Lower lobe of right lung (tissue), 2 donors: ENCODE data around the gene DAPK2. TPM values are rescaled to one million over a fixed set of nuclear protein-coding genes. Genes with fewer than 3 reads are reported as not detected.
A peak's percentile ranks its signal among the peaks of the same experiment; 100 is the strongest.

ENCODE experiments used
- ATAC-seq, 2 donors: fragments of 200-7000 bp; cut with Tn5 transposase; one replicate each; pipeline ENCODE4 v1.9.1; 2020 to 2022; ENCODE audit warnings: mild to moderate bottlenecking in 2 of 2, moderate library complexity in 2 of 2
- DNase-seq: peaks from one replicate; pipeline ENCODE4 v3.0.0-alpha.2; 2020
- H3K27ac ChIP-seq: fragments of 200-600 bp; one replicate; pipeline ENCODE4 v1.8.0; 2022
- H3K27me3 ChIP-seq: fragments of 200-600 bp; one replicate; pipeline ENCODE4 v1.8.0; 2022; ENCODE audit warnings: low read depth
- H3K36me3 ChIP-seq: fragments of 200-600 bp; one replicate; pipeline ENCODE4 v1.8.0; 2022; ENCODE audit warnings: mild to moderate bottlenecking
- H3K4me1 ChIP-seq: fragments of 200-600 bp; one replicate; pipeline ENCODE4 v1.8.0; 2022
- H3K4me3 ChIP-seq: fragments of 200-600 bp; one replicate; pipeline ENCODE4 v1.8.0; 2022; ENCODE audit warnings: mild to moderate bottlenecking
- H3K9me3 ChIP-seq: fragments of 200-600 bp; one replicate; pipeline ENCODE4 v1.8.0; 2022
- CTCF ChIP-seq: fragments of 200-600 bp; IDR thresholded peaks from one replicate; pipeline ENCODE4 v1.8.0; 2022; ENCODE audit warnings: antibody characterized with exemption, mild to moderate bottlenecking
- intact Hi-C: fragments of 100-400 bp; cut with DNase I; formaldehyde crosslinking; loops from one replicate; pipeline ENCODE4 v1.11.0; 2022
- total RNA-seq: library from RNA; stranded (reverse); fragmentation: NEBNext Ultra II Directional; extraction: Animal tissue kit (Norgen Biotek cat#: 25700); gene quantifications from one replicate; pipeline ENCODE4 v1.2.1, GENCODE V29; 2021
- donor health status: DM: no; HTN: yes; CAD: no; lungs with severe emphysema.

The DAPK2 gene
- total RNA-seq, 1 donor from 2014 or later: 56.8 TPM

DNA sequence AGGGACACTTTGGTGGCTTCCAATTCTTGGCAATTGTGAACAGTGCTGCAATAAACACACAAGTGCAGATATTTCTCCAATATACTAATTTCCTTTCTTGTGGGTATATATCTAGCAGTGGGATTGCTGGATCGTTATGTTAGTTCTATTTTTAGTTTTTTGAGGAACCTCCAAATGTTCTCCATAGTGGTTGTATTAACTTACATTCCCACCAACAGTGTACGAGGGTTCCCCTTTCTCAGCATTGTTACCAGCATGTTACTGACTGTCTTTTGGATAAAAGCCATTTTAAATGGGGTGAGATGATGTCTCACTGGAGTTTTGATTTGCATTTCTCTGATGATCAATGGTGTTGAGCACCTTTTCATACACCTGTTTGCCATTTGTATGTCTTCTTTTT is 92.8 kb downstream of the DAPK2 start:
- intact Hi-C loops: no loop called here
- Histone ChIP-seq H3K27ac (no peak overlapping the region), H3K27me3 (no peaks in the 10 kb centered on the region), H3K4me1 (peaks cover 4% of the 10 kb centered on the region), H3K36me3 (no peaks in the 10 kb centered on the region), H3K9me3 (no peaks in the 10 kb centered on the region), H3K4me3 (no peak overlapping the region)
- TF ChIP-seq CTCF: no peak
- ATAC-seq (no peak), DNase-seq (no peak)

DNA sequence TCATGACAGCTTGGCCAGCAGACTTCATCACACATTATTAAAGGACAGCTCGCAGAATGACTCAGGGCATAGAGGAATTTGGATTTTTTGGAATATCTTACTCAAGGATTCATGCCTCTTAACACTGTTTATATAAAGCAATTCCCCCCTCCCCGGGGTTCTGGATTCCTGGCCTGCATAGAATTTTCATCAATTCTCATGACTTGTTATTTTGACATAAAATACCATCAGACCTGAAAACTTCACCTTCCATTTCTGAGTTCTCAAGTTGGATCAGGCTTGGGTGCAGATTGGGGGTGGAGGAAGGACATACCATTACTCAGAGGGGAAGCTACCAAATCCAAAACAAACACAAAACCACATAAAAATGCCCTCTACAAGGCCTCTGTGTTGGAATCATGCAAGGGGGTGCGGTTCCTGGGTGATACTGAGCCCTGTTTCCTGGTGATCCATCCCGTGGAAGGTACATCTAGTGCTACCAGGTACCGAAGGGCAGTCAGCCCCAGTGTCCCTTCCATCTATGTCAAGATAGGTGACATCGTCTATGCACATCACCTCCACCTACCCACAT is 95.3 kb downstream of the DAPK2 start:
- intact Hi-C loops: no loop called here
- TF ChIP-seq CTCF: no peak
- Histone ChIP-seq H3K27me3 (no peaks in the 10 kb centered on the region), H3K4me3 (no peak overlapping the region), H3K4me1 (peaks cover 4% of the 10 kb centered on the region), H3K27ac (peak overlapping the region; percentile 8), H3K36me3 (no peaks in the 10 kb centered on the region), H3K9me3 (no peaks in the 10 kb centered on the region)
- ATAC-seq (no peak), DNase-seq (no peak)

- no peak overlapping the region for H3K4me3 ChIP-seq
- intact Hi-C loops: no loop called here
- H3K9me3 ChIP-seq: no peaks in the 10 kb centered on the region
- H3K27ac ChIP-seq: no peak overlapping the region
- H3K36me3 ChIP-seq: no peaks in the 10 kb centered on the region
- H3K4me1 ChIP-seq: peaks cover 14% of the 10 kb centered on the region
- DNase-seq (no peak), ATAC-seq (no peak)
- TF ChIP-seq CTCF: no peak
- H3K27me3 ChIP-seq: no peaks in the 10 kb centered on the region
These were observed 97.3 kb downstream of the DAPK2 start for GRCh38 chr15:63948971-63949370.

DNA sequence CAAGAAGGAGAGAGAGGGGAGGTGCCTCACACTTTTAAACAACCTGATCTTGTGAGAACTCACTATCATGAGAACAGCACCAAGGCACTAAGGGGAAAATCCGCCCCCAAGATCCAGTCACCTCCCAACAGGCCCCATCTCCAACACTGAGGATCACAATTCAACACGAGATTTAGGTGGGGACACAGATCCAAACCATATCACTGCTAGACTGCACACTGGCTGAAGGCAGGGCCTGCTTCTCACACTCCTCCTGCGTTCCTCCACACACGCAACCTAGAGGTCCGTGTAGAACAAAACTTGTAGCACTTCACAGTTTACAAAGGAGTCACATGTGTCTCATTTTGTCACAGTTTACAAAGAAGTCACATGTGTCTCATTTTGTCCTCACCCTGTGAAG is 97.8 kb downstream of the DAPK2 start:
- intact Hi-C loops: no loop called here

GRCh38 chr15:63947228-63947627 is 99.1 kb downstream of the DAPK2 start:
- no peaks in the 10 kb centered on the region for H3K27me3 ChIP-seq
- H3K9me3 ChIP-seq: no peaks in the 10 kb centered on the region
- peaks cover 14% of the 10 kb centered on the region for H3K4me1 ChIP-seq
- ATAC-seq (no peak), DNase-seq (no peak)
- intact Hi-C loops: no loop called here
- TF ChIP-seq CTCF: no peak
- H3K36me3 ChIP-seq: no peaks in the 10 kb centered on the region
- no peak overlapping the region for H3K4me3 ChIP-seq
- no peak overlapping the region for H3K27ac ChIP-seq

More for the DNA sequence above, 97.8 kb downstream of the DAPK2 start:
- Histone ChIP-seq H3K9me3 (no peaks in the 10 kb centered on the region), H3K4me3 (no peak overlapping the region), H3K27me3 (no peaks in the 10 kb centered on the region), H3K36me3 (no peaks in the 10 kb centered on the region), H3K4me1 (peaks cover 14% of the 10 kb centered on the region), H3K27ac (no peak overlapping the region)
- DNase-seq: no peak
- no peak for ATAC-seq
- TF ChIP-seq CTCF: no peak
